Measurements from ENCODE around the gene LMAN2. TPM values are rescaled to one million over a fixed set of nuclear protein-coding genes. Genes with fewer than 3 reads are reported as not detected.

Gene LMAN2
- polyA plus RNA-seq, 2 of the 4 experiments (the other 2 are of a cell fraction): 123 to 210 TPM

GRCh38 chr5:177366528-177367322, 15.3 kb upstream of the LMAN2 start:
- H3K4me3 ChIP-seq: no peak overlapping the region
- H3K4me1 ChIP-seq: peaks cover 15% of the 10 kb centered on the region; the same call in 2 of the 3 replicates
- DNase-seq (ENCODE audit: low read depth in 1 of 2, low spot score in 1 of 2) (no peak), ATAC-seq (peak in 1 of 2 experiments; percentile 8; a peak in 1 of 6 replicates), FAIRE-seq (no peak)
- no peak for TF ChIP-seq MAZ (IDR thresholded peaks at IDR 0.05; ENCODE audit: borderline replicate concordance, low read depth, low read length)
- TF ChIP-seq CTCF (IDR thresholded peaks at IDR 0.05): no peak
- no peak for TF ChIP-seq RFX5 (IDR thresholded peaks at IDR 0.05)
- no peak for TF ChIP-seq ELK1 (IDR thresholded peaks at IDR 0.05; ENCODE audit: low read depth, low read length)
- no peak for TF ChIP-seq POLR2A (IDR thresholded peaks at IDR 0.05; ENCODE audit: low read length)
- POLR2A ChIA-PET: no interaction called here
- WGBS (ENCODE audit: missing lambda C conversion rate): 79% methylated on average over 24 of the region's 36 CpGs
- no peak overlapping the region for H3K27ac ChIP-seq
- CTCF ChIA-PET: interaction anchor here (0.6 to 33.9 kb wide), 9 partner anchors 11 to 90 kb away, joined by 3 to 1107 read pairs (median 4); partner anchors contain the start of genes F12, PFN3 and SLC34A1
- H3K9me3 ChIP-seq: no peaks in the 10 kb centered on the region
- 0 out of 3 replicates have a peak overlapping the region, but pooled peaks have one; percentile 10 for H3K4me2 ChIP-seq

GRCh38 chr5:177365845-177366527, 14.5 kb upstream of the LMAN2 start:
- ChIA-PET POLR2A (no interaction called here), CTCF (interaction anchor here (1.1 to 33.9 kb wide), 5 partner anchors 32 to 90 kb away, joined by 3 to 1107 read pairs (median 4); partner anchors contain the start of genes F12, PFN3 and SLC34A1)
- H3K4me2 ChIP-seq: no peak overlapping the region
- H3K27ac ChIP-seq: no peak overlapping the region
- H3K4me3 ChIP-seq: no peak overlapping the region
- WGBS (ENCODE audit: missing lambda C conversion rate): 85% methylated on average over 9 of the region's 14 CpGs
- DNase-seq (ENCODE audit: low read depth in 1 of 2, low spot score in 1 of 2) (no peak), FAIRE-seq (no peak), ATAC-seq (no peak)
- peaks cover 9% of the 10 kb centered on the region; the same call in 2 of the 3 replicates for H3K4me1 ChIP-seq
- no peak for TF ChIP-seq REST (IDR thresholded peaks at IDR 0.05)
- no peak for TF ChIP-seq HES2 (IDR thresholded peaks at IDR 0.05)
- no peak for TF ChIP-seq JUNB (IDR thresholded peaks at IDR 0.05)
- TF ChIP-seq RAD21 (conservative IDR thresholded peaks at IDR 0.05 in 1 of 2, IDR thresholded peaks at IDR 0.05 in 1 of 2): no peak
- TF ChIP-seq FOSB (CRISPR knock-in tag; IDR thresholded peaks at IDR 0.05): no peak
- TF ChIP-seq RCOR1 (IDR thresholded peaks at IDR 0.05; ENCODE audit: low read depth, low read length): no peak
- TF ChIP-seq MAX (IDR thresholded peaks at IDR 0.05): no peak
- TF ChIP-seq MYC (IDR thresholded peaks at IDR 0.05; ENCODE audit: borderline replicate concordance, low read length): no peak
- no peak for TF ChIP-seq POLR2A (IDR thresholded peaks at IDR 0.05; ENCODE audit: low read length)
- no peak for TF ChIP-seq USF2 (IDR thresholded peaks at IDR 0.05)
- no peak for TF ChIP-seq CHD2 (IDR thresholded peaks at IDR 0.05; ENCODE audit: low read length, partially characterized antibody)
- TF ChIP-seq RARB (CRISPR knock-in tag; IDR thresholded peaks at IDR 0.05): no peak
- no peak for TF ChIP-seq CBX8 (IDR thresholded peaks at IDR 0.05)
- TF ChIP-seq PHF8 (IDR thresholded peaks at IDR 0.05; ENCODE audit: borderline replicate concordance, low read depth): no peak
- no peak for TF ChIP-seq EHMT2 (IDR thresholded peaks at IDR 0.05; ENCODE audit: low read depth)
- no peak for TF ChIP-seq ZSCAN20 (CRISPR knock-in tag; IDR thresholded peaks at IDR 0.05)
- no peak for TF ChIP-seq HOXB5 (CRISPR knock-in tag; IDR thresholded peaks at IDR 0.05)
- TF ChIP-seq BCL3 (IDR thresholded peaks at IDR 0.05): no peak
- no peak for TF ChIP-seq GATA3 (IDR thresholded peaks at IDR 0.05; ENCODE audit: borderline replicate concordance)
- no peaks in the 10 kb centered on the region for H3K9me3 ChIP-seq
